Measurements from ENCODE around the gene OSBPL6.

- TF ChIP-seq CTCF (IDR thresholded peaks at IDR 0.05) (no peak), EZH2 (IDR thresholded peaks at IDR 0.05) (no peak), EZH2phosphoT487 (IDR thresholded peaks at IDR 0.05) (no peak)
Measured at GRCh38 chr2:178409261-178409660, 214.9 kb downstream of the OSBPL6 start.

Measured in neural progenitor cell (in vitro differentiated cells).